Neutrophil (primary cell): Measurements from ENCODE around the gene NLRC5.

Experiments
- H3K27ac ChIP-seq: fragments of 200-600 bp; sonication (generic); 2 replicates; pipeline ENCODE4 v1.5.1; 2016; ENCODE audit warnings: mild to moderate bottlenecking, moderate library complexity
- H3K27me3 ChIP-seq: fragments of 200-600 bp; sonication (generic); 2 replicates; pipeline ENCODE4 v1.6.0; 2016; ENCODE audit warnings: mild to moderate bottlenecking
- H3K36me3 ChIP-seq: fragments of 200-600 bp; sonication (generic); 2 replicates; pipeline ENCODE4 v1.5.1; 2017
- H3K4me1 ChIP-seq, 2 experiments: fragments of 200-600 bp in 1 of 2; sonication (generic) in 1 of 2; 1 replicate in 1 of 2; 2 replicates in 1 of 2; pipeline versions ENCODE4 v1.5.1 to v1.6.1; 2013 to 2016; ENCODE audit warnings: low read depth in 1 of 2, low read length in 1 of 2, mild to moderate bottlenecking in 1 of 2, moderate library complexity in 1 of 2; ENCODE audit not compliant: control insufficient read depth in 1 of 2, insufficient read depth in 1 of 2
- H3K4me3 ChIP-seq, 2 experiments: fragments of 200-600 bp in 1 of 2; sonication (generic) in 1 of 2; 1 replicate in 1 of 2; 2 replicates in 1 of 2; pipeline ENCODE4 v1.5.1; 2013 to 2016; ENCODE audit warnings: low read depth in 1 of 2, low read length in 1 of 2, mild to moderate bottlenecking in 1 of 2, moderate library complexity in 1 of 2
- H3K9me3 ChIP-seq: fragments of 200-600 bp; sonication (generic); 2 replicates; pipeline ENCODE4 v1.5.1; 2016
- TF ChIP-seq, protein P1 (sequence below): fragments of 200-600 bp; sonication (generic); IDR thresholded peaks from 2 replicates; pipeline ENCODE4 v1.5.1; 2016; ENCODE audit warnings: antibody characterized with exemption

The NLRC5 gene

DNA sequence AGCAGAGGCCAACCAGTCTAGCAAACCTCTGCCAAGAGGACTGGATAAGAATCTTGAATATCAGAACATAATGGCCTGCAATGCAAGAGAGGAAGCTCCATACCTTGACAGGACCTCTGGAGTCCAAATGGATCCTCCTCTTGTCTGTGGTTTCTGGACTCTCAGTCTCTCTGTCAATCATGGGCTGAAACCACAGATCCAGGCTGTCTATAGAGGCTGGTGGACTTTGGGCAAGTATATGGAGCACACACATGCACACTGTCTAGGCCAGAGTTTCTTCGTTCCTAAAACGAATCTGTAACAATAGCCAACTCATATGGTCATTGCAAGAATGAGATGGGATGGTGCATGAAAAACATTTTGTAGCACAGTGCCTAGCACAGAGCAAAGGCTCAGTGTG is 37.7 kb downstream of the NLRC5 start:
- peaks cover 68% of the 10 kb centered on the region for H3K36me3 ChIP-seq
- H3K27me3 ChIP-seq, result no peaks in the 10 kb centered on the region
- no peaks in the 10 kb centered on the region for H3K9me3 ChIP-seq
- no peak overlapping the region for H3K4me3 ChIP-seq
- H3K4me1 ChIP-seq, result peaks cover 62 to 79% of the 10 kb centered on the region in 2 experiments
- TF ChIP-seq, protein P1, sequence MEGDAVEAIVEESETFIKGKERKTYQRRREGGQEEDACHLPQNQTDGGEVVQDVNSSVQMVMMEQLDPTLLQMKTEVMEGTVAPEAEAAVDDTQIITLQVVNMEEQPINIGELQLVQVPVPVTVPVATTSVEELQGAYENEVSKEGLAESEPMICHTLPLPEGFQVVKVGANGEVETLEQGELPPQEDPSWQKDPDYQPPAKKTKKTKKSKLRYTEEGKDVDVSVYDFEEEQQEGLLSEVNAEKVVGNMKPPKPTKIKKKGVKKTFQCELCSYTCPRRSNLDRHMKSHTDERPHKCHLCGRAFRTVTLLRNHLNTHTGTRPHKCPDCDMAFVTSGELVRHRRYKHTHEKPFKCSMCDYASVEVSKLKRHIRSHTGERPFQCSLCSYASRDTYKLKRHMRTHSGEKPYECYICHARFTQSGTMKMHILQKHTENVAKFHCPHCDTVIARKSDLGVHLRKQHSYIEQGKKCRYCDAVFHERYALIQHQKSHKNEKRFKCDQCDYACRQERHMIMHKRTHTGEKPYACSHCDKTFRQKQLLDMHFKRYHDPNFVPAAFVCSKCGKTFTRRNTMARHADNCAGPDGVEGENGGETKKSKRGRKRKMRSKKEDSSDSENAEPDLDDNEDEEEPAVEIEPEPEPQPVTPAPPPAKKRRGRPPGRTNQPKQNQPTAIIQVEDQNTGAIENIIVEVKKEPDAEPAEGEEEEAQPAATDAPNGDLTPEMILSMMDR, result no peak
- H3K27ac ChIP-seq, result peak overlapping the region; percentile 87

DNA sequence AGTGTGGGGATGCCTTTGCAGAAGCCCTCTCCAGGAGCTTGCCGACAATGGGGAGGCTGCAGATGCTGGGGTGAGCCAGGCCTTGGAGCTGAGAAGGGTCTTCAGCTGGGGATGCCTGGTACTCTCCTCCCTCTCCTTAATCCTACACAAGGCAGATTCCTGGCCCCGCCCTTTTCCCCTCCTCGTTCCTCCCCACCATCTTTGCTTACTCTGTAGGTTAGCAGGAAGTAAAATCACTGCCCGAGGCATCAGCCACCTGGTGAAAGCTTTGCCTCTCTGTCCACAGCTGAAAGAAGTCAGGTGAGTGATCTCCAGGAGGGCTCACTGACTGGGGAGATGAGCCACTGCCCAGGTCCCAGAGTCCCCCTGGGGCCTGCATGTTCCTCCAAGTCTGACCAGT is 38.7 kb downstream of the NLRC5 start:
- no peaks in the 10 kb centered on the region for H3K9me3 ChIP-seq
- TF ChIP-seq, protein P1, result no peak
- H3K36me3 ChIP-seq, result peaks cover 69% of the 10 kb centered on the region
- no peaks in the 10 kb centered on the region for H3K27me3 ChIP-seq
- no peak overlapping the region for H3K4me3 ChIP-seq
- peaks cover 57 to 70% of the 10 kb centered on the region in 2 experiments for H3K4me1 ChIP-seq
- H3K27ac ChIP-seq, result peak overlapping the region; percentile 87

DNA sequence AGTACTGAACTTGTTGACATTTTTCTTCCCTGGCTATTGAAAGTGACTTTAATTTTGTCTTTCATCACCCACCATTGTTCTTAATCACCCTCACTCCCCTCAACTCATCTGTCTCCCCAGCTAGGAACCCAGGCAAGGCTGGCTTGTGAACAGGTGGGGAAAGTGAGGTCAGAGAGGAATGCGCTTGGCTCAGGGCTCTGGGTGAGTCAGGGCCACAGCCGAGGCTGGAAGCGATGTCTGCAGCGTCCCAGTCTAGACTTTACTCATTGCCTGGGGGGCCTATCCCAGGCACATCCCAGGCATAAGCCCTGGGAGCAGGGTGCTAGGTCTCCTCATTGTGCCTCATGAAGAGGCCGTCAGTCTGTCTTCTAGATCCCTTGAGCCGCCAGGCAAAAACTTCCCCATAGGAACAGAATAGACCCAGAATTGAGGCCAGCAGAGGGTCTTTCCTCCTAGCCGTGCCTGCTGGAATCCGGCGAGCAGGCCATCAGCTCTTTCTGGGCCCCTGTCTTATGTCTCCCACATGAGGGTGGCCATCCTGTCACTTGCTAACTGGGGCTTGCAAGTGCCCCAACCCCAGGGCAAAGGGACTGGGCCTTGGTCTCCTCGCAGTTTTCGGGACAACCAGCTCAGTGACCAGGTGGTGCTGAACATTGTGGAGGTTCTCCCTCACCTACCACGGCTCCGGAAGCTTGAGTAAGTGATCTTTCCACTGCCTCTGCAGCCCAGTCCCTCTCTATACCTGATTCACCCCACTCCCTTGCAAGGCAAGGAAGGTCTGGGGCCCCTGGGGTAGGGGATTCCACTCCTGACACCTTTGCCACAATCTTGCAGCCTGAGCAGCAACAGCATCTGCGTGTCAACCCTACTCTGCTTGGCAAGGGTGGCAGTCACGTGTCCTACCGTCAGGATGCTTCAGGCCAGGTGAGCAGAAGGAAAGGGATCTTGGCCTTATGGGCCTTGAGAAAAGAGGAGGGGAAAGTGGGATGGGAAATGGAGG is 40.1 kb downstream of the NLRC5 start:
- Histone ChIP-seq H3K27me3 (no peaks in the 10 kb centered on the region), H3K36me3 (peaks cover 71% of the 10 kb centered on the region), H3K4me3 (no peak overlapping the region), H3K27ac (no peak overlapping the region), H3K9me3 (no peaks in the 10 kb centered on the region), H3K4me1 (peaks cover 57 to 69% of the 10 kb centered on the region in 2 experiments)
- TF ChIP-seq, protein P1, result no peak

DNA sequence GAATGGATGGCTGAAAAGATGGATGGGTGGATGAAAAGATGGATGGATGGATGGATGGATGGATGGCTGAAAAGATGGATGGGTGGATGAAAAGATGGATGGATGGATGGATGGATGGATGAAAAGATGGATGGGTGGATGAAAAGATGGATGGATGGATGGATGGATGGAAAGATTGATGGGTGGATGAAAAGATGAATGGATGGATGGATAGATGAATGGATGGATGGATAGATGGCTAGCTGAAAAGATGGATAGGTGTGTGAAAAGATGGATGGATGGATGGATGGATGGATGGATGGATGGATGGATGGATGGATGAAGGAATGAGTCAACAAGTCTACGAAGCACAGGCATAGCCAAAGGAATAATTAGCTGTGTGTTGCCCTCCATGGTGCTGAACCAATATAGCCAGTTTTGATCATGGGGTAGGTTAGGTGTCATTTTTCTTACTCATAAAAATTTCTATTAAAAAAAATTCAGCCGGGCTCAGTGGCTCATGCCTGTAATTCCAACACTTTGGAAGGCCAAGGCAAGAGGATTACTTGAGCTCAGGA is 41.1 kb downstream of the NLRC5 start:
- TF ChIP-seq, protein P1, result no peak
- Histone ChIP-seq H3K27ac (peak overlapping the region; percentile 39), H3K4me1 (peaks cover 57 to 69% of the 10 kb centered on the region in 2 experiments), H3K4me3 (no peak overlapping the region), H3K9me3 (no peaks in the 10 kb centered on the region), H3K36me3 (peaks cover 78% of the 10 kb centered on the region), H3K27me3 (no peaks in the 10 kb centered on the region)

DNA sequence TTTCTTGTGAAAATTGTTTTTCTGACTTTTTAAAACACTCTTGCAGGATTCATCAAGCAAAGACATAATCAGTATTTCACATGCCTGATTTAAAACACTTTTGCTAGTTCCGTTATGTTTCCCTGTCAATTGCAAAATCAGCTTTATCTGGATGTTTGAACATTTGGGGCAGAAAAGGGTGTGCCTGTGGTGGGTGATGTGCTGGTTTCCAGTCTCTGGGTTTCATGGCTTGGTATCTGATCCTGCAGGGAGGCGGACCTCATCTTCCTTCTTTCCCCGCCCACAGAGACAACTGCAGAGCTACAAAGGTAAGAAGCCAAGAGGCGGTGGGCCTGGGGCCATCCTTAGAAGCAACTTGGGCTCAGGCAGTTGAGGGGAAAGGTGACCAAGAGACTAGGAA is 41.8 kb downstream of the NLRC5 start:
- Histone ChIP-seq H3K27me3 (no peaks in the 10 kb centered on the region), H3K4me3 (no peak overlapping the region), H3K27ac (peak overlapping the region; percentile 39), H3K36me3 (peaks cover 80% of the 10 kb centered on the region), H3K9me3 (no peaks in the 10 kb centered on the region), H3K4me1 (peaks cover 57 to 69% of the 10 kb centered on the region in 2 experiments)
- TF ChIP-seq, protein P1, result no peak
